RWPE2 (cell line): ENCODE results near the gene KLB.

ENCODE experiments used
- ATAC-seq: fragments of 200-7000 bp; cut with Tn5 transposase; 3 replicates; pipeline ENCODE4 v1.9.1; 2021; ENCODE audit warnings: low read depth
- DNase-seq: peaks from one replicate; pipeline ENCODE4 v3.0.0-alpha.2; 2020; ENCODE audit warnings: low spot score
- H3K27ac ChIP-seq: fragments of 450-650 bp; 2 replicates; pipeline ENCODE4 v1.5.1; 2017; ENCODE audit warnings: mild to moderate bottlenecking; ENCODE audit not compliant: poor library complexity, severe bottlenecking
- H3K27me3 ChIP-seq: fragments of 250-450 bp; sonication (Bioruptor Pico); 2 replicates; pipeline ENCODE4 v1.5.1; 2021; ENCODE audit warnings: mild to moderate bottlenecking, moderate library complexity; ENCODE audit not compliant: insufficient read depth, poor library complexity, severe bottlenecking
- H3K36me3 ChIP-seq: fragments of 250-450 bp; sonication (Bioruptor Pico); 2 replicates; pipeline ENCODE4 v1.5.1; 2020; ENCODE audit warnings: low read depth, mild to moderate bottlenecking, moderate library complexity
- H3K4me1 ChIP-seq: fragments of 250-450 bp; sonication (Bioruptor Pico); 2 replicates; pipeline ENCODE4 v1.5.1; 2021; ENCODE audit warnings: mild to moderate bottlenecking, moderate library complexity; ENCODE audit not compliant: insufficient read depth, poor library complexity, severe bottlenecking
- H3K4me3 ChIP-seq: fragments of 250-450 bp; sonication (Bioruptor Pico); 2 replicates; pipeline ENCODE4 v1.5.1; 2021; ENCODE audit warnings: mild to moderate bottlenecking, moderate library complexity; ENCODE audit not compliant: severe bottlenecking
- H3K9me3 ChIP-seq: fragments of 250-450 bp; sonication (Bioruptor Pico); 2 replicates; pipeline ENCODE4 v1.5.1; 2021; ENCODE audit warnings: mild to moderate bottlenecking, moderate library complexity; ENCODE audit not compliant: severe bottlenecking
- TF ChIP-seq, protein P1 (sequence below): fragments of 450-650 bp; IDR thresholded peaks from one replicate; pipeline ENCODE4 v1.5.1; 2017; ENCODE audit warnings: mild to moderate bottlenecking, moderate library complexity; ENCODE audit not compliant: poor library complexity, severe bottlenecking

The KLB gene

DNA sequence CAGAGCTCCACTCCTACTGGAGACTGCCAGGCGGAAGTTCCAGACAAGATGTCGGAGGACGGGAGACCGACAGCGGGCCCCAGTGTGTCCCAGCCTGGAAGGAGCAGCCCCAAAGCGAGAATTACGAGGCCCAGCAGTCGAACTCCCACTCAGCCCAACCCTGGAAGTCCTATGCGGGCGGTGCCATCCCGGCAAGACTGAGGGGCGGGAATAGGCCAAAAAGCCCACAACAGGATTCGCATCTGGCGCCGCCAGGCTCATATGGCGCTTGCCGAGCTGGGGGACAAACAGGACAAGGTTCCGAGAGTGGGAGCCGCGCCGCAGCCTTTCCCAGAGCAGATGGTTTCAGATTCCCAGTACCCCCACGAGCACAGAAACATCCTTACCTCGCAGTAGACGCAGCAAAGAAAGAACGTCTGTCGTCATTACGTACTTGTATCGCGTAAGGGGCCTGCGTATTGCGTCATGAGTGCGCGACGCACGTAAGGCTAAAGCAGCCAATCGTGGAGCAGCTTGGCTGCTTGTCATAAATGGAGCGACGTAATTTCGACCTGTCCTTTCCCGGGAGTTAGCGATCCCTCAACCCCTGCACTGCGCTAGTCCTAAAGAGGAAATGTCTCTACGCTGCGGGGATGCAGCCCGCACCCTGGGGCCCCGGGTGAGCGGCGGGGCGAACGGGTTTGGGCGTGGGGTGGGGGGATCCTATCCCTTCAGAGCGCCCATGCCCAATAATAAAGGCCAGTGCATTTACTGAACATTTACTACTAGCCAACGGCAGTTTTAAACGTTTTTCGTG, 52.0 kb downstream of the KLB start, which contains the start of the genes LIAS and RPL9:
Gene LIAS (plus strand): TSS at position 552 of the 796 bp plus-strand sequence. CDS start 62 bp downstream, at position 614.
Gene RPL9 (minus strand): TSS at position 418 of the 796 bp plus-strand sequence. CDS start 483 bp downstream, outside the sequence.
- ATAC-seq (peak; percentile 94), DNase-seq (peak; percentile 90)
- Histone ChIP-seq H3K27ac (peak within 1 kb of the TSS; percentile 82), H3K9me3 (no peaks in the 10 kb centered on the region), H3K4me3 (peak within 1 kb of the TSS; percentile 92), H3K27me3 (no peaks in the 10 kb centered on the region), H3K36me3 (peaks cover 77% of the 10 kb centered on the region), H3K4me1 (peaks cover 7% of the 10 kb centered on the region)
- TF ChIP-seq, protein P1, sequence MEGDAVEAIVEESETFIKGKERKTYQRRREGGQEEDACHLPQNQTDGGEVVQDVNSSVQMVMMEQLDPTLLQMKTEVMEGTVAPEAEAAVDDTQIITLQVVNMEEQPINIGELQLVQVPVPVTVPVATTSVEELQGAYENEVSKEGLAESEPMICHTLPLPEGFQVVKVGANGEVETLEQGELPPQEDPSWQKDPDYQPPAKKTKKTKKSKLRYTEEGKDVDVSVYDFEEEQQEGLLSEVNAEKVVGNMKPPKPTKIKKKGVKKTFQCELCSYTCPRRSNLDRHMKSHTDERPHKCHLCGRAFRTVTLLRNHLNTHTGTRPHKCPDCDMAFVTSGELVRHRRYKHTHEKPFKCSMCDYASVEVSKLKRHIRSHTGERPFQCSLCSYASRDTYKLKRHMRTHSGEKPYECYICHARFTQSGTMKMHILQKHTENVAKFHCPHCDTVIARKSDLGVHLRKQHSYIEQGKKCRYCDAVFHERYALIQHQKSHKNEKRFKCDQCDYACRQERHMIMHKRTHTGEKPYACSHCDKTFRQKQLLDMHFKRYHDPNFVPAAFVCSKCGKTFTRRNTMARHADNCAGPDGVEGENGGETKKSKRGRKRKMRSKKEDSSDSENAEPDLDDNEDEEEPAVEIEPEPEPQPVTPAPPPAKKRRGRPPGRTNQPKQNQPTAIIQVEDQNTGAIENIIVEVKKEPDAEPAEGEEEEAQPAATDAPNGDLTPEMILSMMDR: no peak

DNA sequence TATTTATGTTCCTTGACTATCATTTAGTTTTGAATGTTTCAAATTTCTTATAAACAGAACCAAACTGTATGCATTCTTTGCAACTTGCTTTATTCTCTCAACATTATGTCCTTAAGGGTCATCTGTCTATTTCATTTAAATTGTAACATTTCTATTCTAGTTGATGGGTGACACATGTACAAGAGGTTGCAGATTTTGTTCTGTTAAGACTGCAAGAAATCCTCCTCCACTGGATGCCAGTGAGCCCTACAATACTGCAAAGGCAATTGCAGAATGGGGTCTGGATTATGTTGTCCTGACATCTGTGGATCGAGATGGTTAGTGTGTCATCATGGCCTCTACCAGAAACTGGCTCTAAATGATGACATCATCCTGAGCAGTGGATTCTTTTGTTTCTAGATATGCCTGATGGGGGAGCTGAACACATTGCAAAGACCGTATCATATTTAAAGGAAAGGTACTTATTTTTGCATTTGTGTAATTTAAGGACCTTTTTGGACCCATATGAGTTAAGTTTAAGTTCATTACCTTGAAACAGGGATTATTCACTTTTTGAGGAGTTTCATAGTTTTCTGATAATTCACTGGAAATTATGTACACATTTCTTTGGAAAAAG, 58.3 kb downstream of the KLB start:
- Histone ChIP-seq H3K4me3 (no peak overlapping the region), H3K27ac (no peak overlapping the region), H3K27me3 (no peaks in the 10 kb centered on the region), H3K4me1 (no peaks in the 10 kb centered on the region), H3K9me3 (no peaks in the 10 kb centered on the region), H3K36me3 (peaks cover 73% of the 10 kb centered on the region)
- TF ChIP-seq, protein P1: no peak
- DNase-seq (no peak), ATAC-seq (peak; percentile 65)

DNA sequence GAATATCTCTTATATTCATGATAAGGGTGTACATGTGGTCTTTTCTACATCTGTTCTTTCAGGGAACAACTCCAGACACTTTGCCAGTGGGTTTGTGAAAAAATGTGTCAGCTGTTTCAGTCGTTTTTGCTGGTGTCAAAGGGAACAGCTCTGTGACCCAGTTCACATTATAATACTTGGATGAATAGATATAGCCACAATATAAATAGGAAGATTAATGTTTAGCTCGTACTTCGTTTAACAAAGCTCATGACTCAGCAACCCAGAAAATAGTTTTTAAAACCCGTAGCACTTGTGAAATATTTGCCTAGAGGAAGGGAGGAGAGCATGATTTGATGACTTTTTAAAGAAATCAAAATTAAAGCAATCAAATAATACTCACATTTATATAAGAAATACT, 60.0 kb downstream of the KLB start:
- TF ChIP-seq, protein P1: no peak
- Histone ChIP-seq H3K27ac (no peak overlapping the region), H3K9me3 (no peaks in the 10 kb centered on the region), H3K4me3 (no peak overlapping the region), H3K4me1 (no peaks in the 10 kb centered on the region), H3K36me3 (peaks cover 77% of the 10 kb centered on the region), H3K27me3 (no peaks in the 10 kb centered on the region)
- ATAC-seq (no peak), DNase-seq (no peak)

DNA sequence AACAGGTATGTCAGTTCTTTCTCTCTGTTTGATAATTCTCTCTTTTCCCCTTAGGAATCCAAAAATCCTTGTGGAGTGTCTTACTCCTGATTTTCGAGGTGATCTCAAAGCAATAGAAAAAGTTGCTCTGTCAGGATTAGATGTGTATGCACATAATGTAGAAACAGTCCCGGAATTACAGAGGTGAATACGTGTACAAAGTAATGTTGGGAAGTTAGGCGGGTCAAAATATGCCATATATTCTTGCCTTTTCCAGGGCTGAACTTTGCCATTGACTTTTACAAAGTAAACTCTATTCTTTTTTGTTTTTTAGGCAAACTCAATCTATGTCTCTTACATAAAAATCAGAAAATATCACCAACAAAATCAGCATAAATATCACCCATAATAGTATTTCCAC, 60.7 kb downstream of the KLB start:
- peaks cover 77% of the 10 kb centered on the region for H3K36me3 ChIP-seq
- no peak overlapping the region for H3K4me3 ChIP-seq
- no peaks in the 10 kb centered on the region for H3K4me1 ChIP-seq
- no peaks in the 10 kb centered on the region for H3K27me3 ChIP-seq
- no peak overlapping the region for H3K27ac ChIP-seq
- DNase-seq (no peak), ATAC-seq (no peak)
- TF ChIP-seq, protein P1: no peak
- no peaks in the 10 kb centered on the region for H3K9me3 ChIP-seq
